ENCODE measurements around the gene ETNK2.
A peak's percentile ranks its signal among the peaks of the same experiment; 100 is the strongest.

The ETNK2 gene

GRCh38 chr1:204116539-204116938 lies 35.3 kb downstream of the ETNK2 start:
- no CpG with 5 or more reads among the region's 4 CpGs for WGBS (ENCODE audit: extremely low coverage, insufficient coverage, insufficient read length)
- H3K36me3 ChIP-seq (ENCODE audit: control insufficient read depth in 1 of 2, insufficient read depth in 2 of 2, low read length in 2 of 2): peaks cover 33 to 40% of the 10 kb centered on the region in 2 experiments
- H3K79me1 ChIP-seq (ENCODE audit: low read length): no peaks in the 10 kb centered on the region
- H3K27ac ChIP-seq (ENCODE audit: low read depth, low read length): no peak overlapping the region
- DNase-seq: no peak
- peaks cover 2 to 6% of the 10 kb centered on the region in 2 experiments for H3K4me1 ChIP-seq (ENCODE audit: control insufficient read depth in 1 of 2, insufficient read depth in 2 of 2, low read length in 2 of 2)
- no peak overlapping the region for H2BK5ac ChIP-seq (ENCODE audit: low read depth, low read length, poor library complexity)
- no peak overlapping the region for H3K4me2 ChIP-seq (ENCODE audit: low read length)
- no peak overlapping the region for H3K9ac ChIP-seq (ENCODE audit: low read length)
- no peak overlapping the region for H4K12ac ChIP-seq (ENCODE audit: low read depth, low read length)
- no peak overlapping the region for H2BK12ac ChIP-seq (ENCODE audit: low read length)
- no peak overlapping the region for H3K4me3 ChIP-seq (ENCODE audit: low read depth, low read length)
- H3K14ac ChIP-seq (ENCODE audit: low read length): no peak overlapping the region
- H3K79me2 ChIP-seq (ENCODE audit: control insufficient read depth, insufficient read depth, low read length, poor library complexity): peaks cover 2% of the 10 kb centered on the region
- no peak overlapping the region for H2BK120ac ChIP-seq (ENCODE audit: insufficient read depth, low read length, poor library complexity)
- H3K27me3 ChIP-seq (ENCODE audit: insufficient read depth, low read length): no peaks in the 10 kb centered on the region
- H2AK5ac ChIP-seq (ENCODE audit: low read length): no peak overlapping the region
- no peak overlapping the region for H4K91ac ChIP-seq (ENCODE audit: low read depth, low read length)
- no peak overlapping the region for H3K18ac ChIP-seq (ENCODE audit: low read length)
- no peak overlapping the region for H3K23ac ChIP-seq (ENCODE audit: low read length)
- no peak overlapping the region for H4K8ac ChIP-seq (ENCODE audit: low read depth, low read length)
- no peaks in the 10 kb centered on the region for H3K9me3 ChIP-seq (ENCODE audit: insufficient read depth, low read depth, low read length)
- H2AFZ ChIP-seq (ENCODE audit: insufficient read depth, low read length, poor library complexity): no peak overlapping the region
- H3K4ac ChIP-seq (ENCODE audit: low read depth, low read length): no peak overlapping the region

GRCh38 chr1:204115116-204115515 lies 36.7 kb downstream of the ETNK2 start:
- Histone ChIP-seq H2BK12ac (ENCODE audit: low read length) (no peak overlapping the region), H3K79me2 (ENCODE audit: control insufficient read depth, insufficient read depth, low read length, poor library complexity) (peaks cover 2% of the 10 kb centered on the region), H2AFZ (ENCODE audit: insufficient read depth, low read length, poor library complexity) (no peak overlapping the region), H3K36me3 (ENCODE audit: control insufficient read depth in 1 of 2, insufficient read depth in 2 of 2, low read length in 2 of 2) (peaks cover 28 to 30% of the 10 kb centered on the region in 2 experiments), H3K9me3 (ENCODE audit: insufficient read depth, low read depth, low read length) (no peaks in the 10 kb centered on the region), H3K4me1 (ENCODE audit: control insufficient read depth in 1 of 2, insufficient read depth in 2 of 2, low read length in 2 of 2) (peaks cover 5 to 6% of the 10 kb centered on the region in 2 experiments), H3K79me1 (ENCODE audit: low read length) (no peaks in the 10 kb centered on the region), H3K4me3 (ENCODE audit: low read depth, low read length) (no peak overlapping the region), H4K8ac (ENCODE audit: low read depth, low read length) (no peak overlapping the region), H3K18ac (ENCODE audit: low read length) (no peak overlapping the region), H3K27ac (ENCODE audit: low read depth, low read length) (no peak overlapping the region), H2AK5ac (ENCODE audit: low read length) (no peak overlapping the region), H3K9ac (ENCODE audit: low read length) (no peak overlapping the region), H4K12ac (ENCODE audit: low read depth, low read length) (no peak overlapping the region), H4K91ac (ENCODE audit: low read depth, low read length) (no peak overlapping the region), H2BK120ac (ENCODE audit: insufficient read depth, low read length, poor library complexity) (no peak overlapping the region), H2BK5ac (ENCODE audit: low read depth, low read length, poor library complexity) (no peak overlapping the region), H3K4ac (ENCODE audit: low read depth, low read length) (no peak overlapping the region), H3K4me2 (ENCODE audit: low read length) (no peak overlapping the region), H3K14ac (ENCODE audit: low read length) (no peak overlapping the region), H3K23ac (ENCODE audit: low read length) (no peak overlapping the region), H3K27me3 (ENCODE audit: insufficient read depth, low read length) (no peaks in the 10 kb centered on the region)
- no CpG with 5 or more reads among the region's 4 CpGs for WGBS (ENCODE audit: extremely low coverage, insufficient coverage, insufficient read length)
- DNase-seq: no peak

- H2AFZ ChIP-seq (ENCODE audit: insufficient read depth, low read length, poor library complexity): no peak overlapping the region
- DNase-seq: peak in 1 of 2 donors; percentile 18
- WGBS (ENCODE audit: extremely low coverage, insufficient coverage, insufficient read length): no CpG with 5 or more reads among the region's 4 CpGs
Observed at GRCh38 chr1:204114606-204115005, 37.2 kb downstream of the ETNK2 start.

GRCh38 chr1:204113896-204114295 lies 37.9 kb downstream of the ETNK2 start:
- WGBS (ENCODE audit: extremely low coverage, insufficient coverage, insufficient read length): no CpG with 5 or more reads among the region's 1 CpG
- H2AFZ ChIP-seq (ENCODE audit: insufficient read depth, low read length, poor library complexity): no peak overlapping the region
- H3K79me1 ChIP-seq (ENCODE audit: low read length): peaks cover 1% of the 10 kb centered on the region
- H2BK12ac ChIP-seq (ENCODE audit: low read length): no peak overlapping the region
- H3K4me1 ChIP-seq (ENCODE audit: control insufficient read depth in 1 of 2, insufficient read depth in 2 of 2, low read length in 2 of 2): peaks cover 5 to 6% of the 10 kb centered on the region in 2 experiments
- H3K4me2 ChIP-seq (ENCODE audit: low read length): no peak overlapping the region
- peak overlapping the region; percentile 43 for H3K18ac ChIP-seq (ENCODE audit: low read length)
- no peak overlapping the region for H3K27ac ChIP-seq (ENCODE audit: low read depth, low read length)
- peaks cover 2% of the 10 kb centered on the region for H3K79me2 ChIP-seq (ENCODE audit: control insufficient read depth, insufficient read depth, low read length, poor library complexity)
- no peak overlapping the region for H4K91ac ChIP-seq (ENCODE audit: low read depth, low read length)
- no peak overlapping the region for H3K23ac ChIP-seq (ENCODE audit: low read length)
- peak overlapping the region; percentile 30 for H3K4ac ChIP-seq (ENCODE audit: low read depth, low read length)
- H4K12ac ChIP-seq (ENCODE audit: low read depth, low read length): no peak overlapping the region
- no peak overlapping the region for H2BK120ac ChIP-seq (ENCODE audit: insufficient read depth, low read length, poor library complexity)
- DNase-seq: no peak
- no peak overlapping the region for H2BK5ac ChIP-seq (ENCODE audit: low read depth, low read length, poor library complexity)
- H3K9ac ChIP-seq (ENCODE audit: low read length): no peak overlapping the region
- no peak overlapping the region for H2AK5ac ChIP-seq (ENCODE audit: low read length)
- peak overlapping the region; percentile 24 for H4K8ac ChIP-seq (ENCODE audit: low read depth, low read length)
- no peak overlapping the region for H3K14ac ChIP-seq (ENCODE audit: low read length)
- no peaks in the 10 kb centered on the region for H3K9me3 ChIP-seq (ENCODE audit: insufficient read depth, low read depth, low read length)
- H3K4me3 ChIP-seq (ENCODE audit: low read depth, low read length): no peak overlapping the region
- peaks cover 24 to 25% of the 10 kb centered on the region in 2 experiments for H3K36me3 ChIP-seq (ENCODE audit: control insufficient read depth in 1 of 2, insufficient read depth in 2 of 2, low read length in 2 of 2)
- H3K27me3 ChIP-seq (ENCODE audit: insufficient read depth, low read length): no peaks in the 10 kb centered on the region

More at GRCh38 chr1:204114606-204115005, 37.2 kb downstream of the ETNK2 start:
- Histone ChIP-seq H2BK12ac (ENCODE audit: low read length) (no peak overlapping the region), H2BK120ac (ENCODE audit: insufficient read depth, low read length, poor library complexity) (no peak overlapping the region), H2BK5ac (ENCODE audit: low read depth, low read length, poor library complexity) (no peak overlapping the region), H3K14ac (ENCODE audit: low read length) (no peak overlapping the region), H3K79me1 (ENCODE audit: low read length) (no peaks in the 10 kb centered on the region), H4K91ac (ENCODE audit: low read depth, low read length) (no peak overlapping the region), H3K79me2 (ENCODE audit: control insufficient read depth, insufficient read depth, low read length, poor library complexity) (peaks cover 2% of the 10 kb centered on the region), H4K8ac (ENCODE audit: low read depth, low read length) (no peak overlapping the region), H2AK5ac (ENCODE audit: low read length) (no peak overlapping the region), H3K27me3 (ENCODE audit: insufficient read depth, low read length) (no peaks in the 10 kb centered on the region), H3K4me2 (ENCODE audit: low read length) (no peak overlapping the region), H3K4me3 (ENCODE audit: low read depth, low read length) (peak overlapping the region; percentile 42), H3K23ac (ENCODE audit: low read length) (no peak overlapping the region), H3K36me3 (ENCODE audit: control insufficient read depth in 1 of 2, insufficient read depth in 2 of 2, low read length in 2 of 2) (peaks cover 28% of the 10 kb centered on the region in 2 experiments), H4K12ac (ENCODE audit: low read depth, low read length) (no peak overlapping the region), H3K9ac (ENCODE audit: low read length) (no peak overlapping the region), H3K4ac (ENCODE audit: low read depth, low read length) (peak overlapping the region; percentile 1), H3K18ac (ENCODE audit: low read length) (no peak overlapping the region), H3K9me3 (ENCODE audit: insufficient read depth, low read depth, low read length) (no peaks in the 10 kb centered on the region), H3K4me1 (ENCODE audit: control insufficient read depth in 1 of 2, insufficient read depth in 2 of 2, low read length in 2 of 2) (peaks cover 5 to 6% of the 10 kb centered on the region in 2 experiments), H3K27ac (ENCODE audit: low read depth, low read length) (no peak overlapping the region)

All from trophoblast cell (in vitro differentiated cells and primary cell).